ENCODE results near the gene MGLL.

The MGLL gene

GRCh38 chr3:127822041-127822681 is at the start of gene MGLL:
Gene MGLL, minus strand, starts transcription at chr3:127822515. Its CDS starts 197 bp downstream, at chr3:127822318.
- DNase-seq: peak; percentile 41

- no peak for DNase-seq
These were observed 47.8 kb upstream of the MGLL start for GRCh38 chr3:127870156-127870555.

DNA sequence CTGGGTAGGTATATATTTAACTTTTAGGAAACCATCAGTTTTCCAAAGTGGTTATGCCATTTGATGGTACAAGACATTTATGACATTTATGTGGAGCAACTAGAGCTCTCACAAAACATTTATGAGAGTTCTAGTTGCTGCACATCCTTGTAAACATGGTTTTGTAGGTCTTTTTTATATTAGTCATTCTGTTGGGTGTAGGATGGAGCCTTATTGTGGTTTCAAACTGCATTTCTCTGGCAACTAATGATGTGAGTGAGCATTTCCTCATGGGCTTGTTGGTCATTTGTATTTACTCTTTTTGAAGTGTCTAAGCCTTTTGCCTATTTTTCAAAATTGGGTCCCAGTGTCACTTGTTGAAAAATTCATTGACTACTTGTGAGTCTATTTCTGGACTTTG is 45.7 kb upstream of the MGLL start:
- DNase-seq: no peak

DNA sequence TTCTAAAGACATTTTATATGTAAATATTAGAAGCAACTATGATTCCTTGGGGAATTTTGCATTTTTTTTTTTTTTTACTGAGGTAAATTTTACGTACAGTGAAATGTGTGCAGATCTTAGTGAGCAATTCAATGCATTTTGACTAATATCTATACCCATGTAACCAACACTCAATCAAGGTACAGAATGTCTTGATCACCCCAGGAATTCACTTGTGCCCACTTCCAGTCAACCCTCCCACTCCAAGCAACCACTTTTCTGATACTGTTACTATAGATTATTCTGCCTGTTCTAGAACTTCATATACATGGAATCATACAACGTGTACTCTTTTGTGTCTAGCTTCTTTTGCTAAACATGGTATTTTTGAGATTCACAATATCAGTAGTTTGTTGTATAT is 45.1 kb upstream of the MGLL start:
- DNase-seq: no peak

DNA sequence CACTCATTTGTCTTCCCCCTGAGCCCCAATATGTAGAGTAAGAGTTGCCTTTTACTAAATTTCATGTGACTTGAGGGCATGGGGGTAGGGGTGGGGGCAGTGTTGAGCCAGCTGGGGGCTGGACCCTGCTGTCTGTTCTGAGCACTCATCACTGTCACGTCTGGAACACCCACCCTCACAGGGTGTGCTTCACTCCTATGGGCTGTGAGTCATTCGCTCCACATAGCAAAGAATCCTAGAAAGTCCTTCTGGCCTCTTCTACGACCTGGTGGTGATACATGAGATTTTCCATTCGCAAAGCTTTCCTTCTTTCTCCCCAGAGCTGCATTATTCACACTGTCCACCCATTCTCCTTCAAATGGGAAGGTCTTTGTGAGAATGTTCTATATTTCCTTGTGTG is 43.6 kb upstream of the MGLL start:
- DNase-seq: peak; percentile 71

GRCh38 chr3:127860211-127860696 is 37.9 kb upstream of the MGLL start:
- no peak for DNase-seq

DNA sequence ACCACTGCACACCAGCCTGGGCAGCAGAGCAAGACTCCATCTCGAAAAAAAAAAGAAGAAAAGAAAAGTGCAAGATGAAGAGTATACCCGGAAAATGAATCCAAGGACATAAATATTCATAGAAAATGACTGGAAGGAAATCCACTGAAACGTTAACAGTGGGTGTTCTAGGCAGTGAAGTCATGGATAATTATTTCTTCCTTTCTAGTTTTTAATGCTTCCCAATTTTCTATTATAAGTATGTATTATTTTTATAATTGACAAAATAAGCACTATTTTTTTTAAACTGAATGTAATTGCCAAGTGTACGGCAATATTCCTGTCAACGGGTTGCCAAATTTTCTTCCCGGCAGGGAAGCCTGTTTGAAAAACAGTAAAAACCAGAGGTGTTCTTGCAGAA is 37.4 kb upstream of the MGLL start:
- no peak for DNase-seq

DNA sequence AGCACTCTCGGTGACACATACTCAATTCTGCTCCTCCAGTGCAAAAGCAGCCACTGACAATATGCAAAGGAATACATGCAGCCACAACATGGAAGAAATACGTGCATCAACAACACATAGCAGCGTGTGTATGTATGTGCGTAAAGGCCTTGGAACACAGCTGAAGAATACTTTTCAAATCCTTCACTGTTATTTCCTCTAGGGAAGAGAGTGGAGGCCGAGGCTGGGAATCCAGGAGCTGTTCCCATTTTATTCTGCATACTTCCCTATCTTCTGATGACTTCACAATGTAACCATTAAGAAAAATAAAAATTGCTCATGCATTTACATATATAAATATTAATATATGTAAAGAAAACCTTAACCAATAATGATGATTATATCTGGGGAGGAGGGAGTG is 36.6 kb upstream of the MGLL start:
- DNase-seq: no peak

DNA sequence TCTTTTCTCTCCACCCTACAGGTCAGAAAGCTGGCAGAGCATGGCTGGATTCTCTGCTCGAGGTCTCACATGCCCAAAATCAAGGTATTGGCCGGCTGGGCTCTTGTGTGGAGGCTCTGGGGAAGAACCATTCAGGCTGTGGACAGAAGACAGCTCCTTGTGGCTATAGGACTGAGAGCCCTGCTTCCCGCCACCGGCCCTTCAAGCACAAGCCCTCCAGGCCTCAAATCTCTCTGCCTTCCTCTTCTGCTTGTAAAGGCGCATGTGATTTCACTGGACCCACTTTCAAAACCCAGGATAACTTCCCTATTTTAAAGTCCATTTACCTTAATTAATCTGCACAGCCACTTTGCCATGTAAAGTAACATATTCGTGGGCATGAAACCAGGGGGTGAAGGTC is 36.2 kb upstream of the MGLL start:
- no peak for DNase-seq

GRCh38 chr3:127857333-127857732 is 35.0 kb upstream of the MGLL start:
- DNase-seq: no peak

DNA sequence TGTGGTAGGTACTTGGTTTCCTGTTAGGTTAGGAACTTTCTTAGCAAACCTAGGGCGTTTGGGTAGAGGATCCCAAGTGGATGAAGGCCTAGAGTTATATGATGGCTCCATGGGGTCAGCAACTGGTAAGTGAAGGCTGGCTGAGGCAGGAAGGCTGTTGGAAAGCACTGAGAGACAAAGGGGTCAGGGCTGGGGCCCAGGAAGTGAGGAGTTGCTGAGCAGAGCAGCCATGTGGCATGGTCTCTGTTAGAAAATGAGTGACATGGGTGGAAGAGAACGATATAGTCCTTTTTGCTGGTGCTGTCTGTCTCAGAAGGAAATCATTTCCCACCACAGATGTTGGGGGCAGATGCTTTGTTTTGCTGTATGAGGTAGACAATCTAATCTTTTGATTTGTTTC is 34.5 kb upstream of the MGLL start:
- DNase-seq: no peak

- no peak for DNase-seq
These were observed 32.9 kb upstream of the MGLL start for GRCh38 chr3:127855246-127855645.

GRCh38 chr3:127853681-127854080 is 31.4 kb upstream of the MGLL start:
- no peak for DNase-seq

- no peak for DNase-seq
These were observed 29.6 kb upstream of the MGLL start for GRCh38 chr3:127851899-127852298.

- DNase-seq: no peak
These were observed 27.1 kb upstream of the MGLL start for GRCh38 chr3:127849368-127849767.

GRCh38 chr3:127848131-127849129 is 26.1 kb upstream of the MGLL start:
- no peak for DNase-seq

DNA sequence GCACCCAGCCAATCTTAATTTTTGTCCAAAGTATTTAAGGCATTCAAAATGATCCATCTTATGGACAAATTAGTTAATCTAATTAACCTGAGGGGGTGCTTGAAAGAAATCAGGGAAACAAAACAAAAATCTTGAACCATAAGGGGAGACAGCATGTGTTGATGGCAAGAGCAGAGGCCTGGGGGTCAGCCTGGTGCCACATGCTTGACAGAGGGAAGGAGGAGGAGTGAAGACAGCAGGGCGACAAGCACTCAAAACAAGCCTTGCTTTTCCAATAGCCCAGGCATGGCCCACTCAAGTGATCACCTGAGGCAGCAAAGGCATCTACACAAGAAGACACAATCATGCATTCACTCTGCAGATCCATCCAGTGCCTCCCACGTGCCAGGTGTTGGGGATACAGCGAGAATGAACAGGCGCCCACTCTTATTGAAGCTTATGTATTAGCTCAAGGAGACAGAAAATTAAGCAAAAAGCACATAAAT is 25.0 kb upstream of the MGLL start:
- DNase-seq: no peak

DNA sequence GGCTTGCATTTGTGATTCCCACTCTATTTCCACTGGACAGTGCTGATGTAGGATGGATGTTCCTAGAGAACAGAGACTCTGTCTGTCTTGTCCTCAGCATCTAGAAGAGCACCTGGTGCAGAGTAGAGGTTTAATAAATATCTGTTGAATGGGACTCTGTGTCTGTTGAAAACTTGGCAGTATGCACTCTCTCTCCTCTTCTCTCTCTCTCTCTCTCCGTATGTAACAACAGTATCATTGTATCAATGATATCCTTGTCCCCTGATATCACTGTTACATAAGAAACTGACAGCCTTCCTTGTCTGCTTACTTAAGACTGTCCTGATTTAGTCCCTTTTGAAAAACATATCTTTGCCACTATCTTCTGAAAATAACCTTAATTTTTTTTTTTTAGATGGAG is 24.3 kb upstream of the MGLL start:
- no peak for DNase-seq

DNA sequence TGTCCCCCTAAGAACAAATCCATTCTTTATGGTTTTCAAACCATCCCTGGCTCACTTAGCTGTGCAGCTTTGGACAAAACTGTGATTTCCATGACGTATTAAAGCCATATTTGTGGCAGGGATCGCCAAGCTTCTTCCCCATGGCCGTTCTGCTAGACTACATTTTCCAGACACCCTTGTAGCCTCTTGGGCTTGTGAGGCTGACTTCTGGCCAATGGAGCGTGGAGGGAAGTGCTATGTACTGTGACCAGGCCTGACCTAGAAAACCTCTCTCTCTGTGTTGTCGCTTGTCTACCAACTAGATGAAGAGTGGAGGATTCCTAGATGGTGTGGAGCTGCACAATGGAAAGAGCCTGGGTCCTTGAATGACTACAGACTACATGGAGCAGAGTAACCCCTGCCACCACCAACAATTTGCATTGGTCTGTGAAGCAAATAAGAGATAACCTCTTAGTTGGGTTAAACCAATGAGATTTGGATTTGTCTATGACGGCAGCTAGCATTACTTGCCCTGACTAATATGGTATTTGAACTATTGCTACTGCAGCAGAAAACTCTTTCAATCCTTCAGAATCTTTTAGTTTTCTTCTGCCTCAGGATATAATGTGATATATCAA is 22.1 kb upstream of the MGLL start:
- no peak for DNase-seq

DNA sequence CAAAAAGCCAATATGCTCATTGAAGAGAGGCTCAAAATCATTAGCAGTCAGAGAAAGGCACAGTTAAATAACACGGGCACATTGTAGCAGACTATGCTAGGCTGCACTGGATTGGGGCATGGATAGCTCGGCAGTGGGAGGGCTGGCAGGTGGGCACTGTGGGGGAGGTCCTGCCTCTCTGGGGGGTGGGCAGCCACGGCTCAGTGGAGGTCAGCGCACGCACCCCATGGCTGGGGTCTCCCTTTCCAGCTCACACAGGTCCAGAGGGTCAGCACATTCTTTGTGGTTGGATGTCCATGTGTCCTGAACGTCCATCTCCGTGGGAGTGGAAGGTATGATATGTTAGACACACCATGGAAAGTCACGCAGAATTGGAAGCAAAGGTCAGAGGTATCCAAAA is 18.4 kb upstream of the MGLL start:
- DNase-seq: no peak

DNA sequence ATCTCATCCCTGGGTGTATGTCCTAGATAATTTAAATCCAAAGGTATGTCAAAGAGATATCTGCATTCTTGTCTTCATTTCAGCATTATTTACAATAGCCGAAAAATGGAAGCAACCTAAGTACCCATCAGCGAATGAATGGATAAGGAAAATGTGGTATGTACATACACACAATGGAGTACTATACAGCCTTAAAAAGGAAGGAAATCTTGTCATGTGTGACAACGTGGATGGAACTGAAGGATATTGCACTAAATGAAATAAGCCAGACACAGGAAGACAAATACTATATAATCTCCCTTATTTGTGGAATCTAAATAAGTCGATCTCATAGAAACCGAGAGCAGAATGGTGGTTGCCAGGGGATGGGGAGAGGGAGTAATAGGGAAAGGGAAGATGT is 16.8 kb upstream of the MGLL start:
- no peak for DNase-seq

- DNase-seq: no peak
These were observed 13.9 kb upstream of the MGLL start for GRCh38 chr3:127835993-127836882.

All from NCI-H226 (cell line).